Endodermal cell (in vitro differentiated cells): Measurements from ENCODE around the gene RASAL3. TPM values are rescaled to one million over a fixed set of nuclear protein-coding genes. Genes with fewer than 3 reads are reported as not detected.

Source experiments
- DNase-seq: peaks from one replicate; pipeline ENCODE4 v3.0.0-alpha.2; 2017
- H3K27ac ChIP-seq: 2 replicates; pipeline ENCODE4 v1.5.1; 2013; ENCODE audit warnings: mild to moderate bottlenecking, low read depth, low read length, moderate library complexity
- H3K27me3 ChIP-seq: 2 replicates; pipeline ENCODE4 v1.6.1; 2013; ENCODE audit warnings: mild to moderate bottlenecking, low read length, moderate library complexity; ENCODE audit not compliant: insufficient read depth, control insufficient read depth, poor library complexity, severe bottlenecking
- H3K36me3 ChIP-seq: 2 replicates; pipeline ENCODE4 v1.7.0; 2013; ENCODE audit warnings: mild to moderate bottlenecking, low read length, moderate library complexity; ENCODE audit not compliant: control insufficient read depth, insufficient read depth
- H3K4me1 ChIP-seq: one replicate; pipeline ENCODE4 v1.7.0; 2013; ENCODE audit warnings: low read length; ENCODE audit not compliant: control insufficient read depth, insufficient read depth
- H3K4me3 ChIP-seq: 2 replicates; pipeline ENCODE4 v1.5.1; 2013; ENCODE audit warnings: mild to moderate bottlenecking, low read length, moderate library complexity
- H3K9ac ChIP-seq: 2 replicates; pipeline ENCODE4 v1.6.1; 2013; ENCODE audit warnings: mild to moderate bottlenecking, low read length, moderate library complexity; ENCODE audit not compliant: poor library complexity, severe bottlenecking; ENCODE audit errors: extremely low read depth
- H3K9me3 ChIP-seq: 2 replicates; pipeline ENCODE4 v1.6.1; 2013; ENCODE audit warnings: mild to moderate bottlenecking, low read length, moderate library complexity; ENCODE audit not compliant: control insufficient read depth
- H3K27ac Mint-ChIP-seq: 2 replicates; pipeline ENCODE4 v1.8.0; 2020; ENCODE audit warnings: mixed read lengths
- H3K27me3 Mint-ChIP-seq: 2 replicates; pipeline ENCODE4 v1.8.0; 2021; ENCODE audit warnings: mild to moderate bottlenecking, mixed read lengths; ENCODE audit not compliant: insufficient read depth
- H3K36me3 Mint-ChIP-seq: 2 replicates; pipeline ENCODE4 v1.8.0; 2020; ENCODE audit warnings: low read depth, mixed read lengths
- H3K4me1 Mint-ChIP-seq: 2 replicates; pipeline ENCODE4 v1.8.0; 2020; ENCODE audit warnings: mixed read lengths
- H3K4me3 Mint-ChIP-seq: 2 replicates; pipeline ENCODE4 v1.8.0; 2020; ENCODE audit warnings: mild to moderate bottlenecking, moderate library complexity, mixed read lengths
- H3K9me3 Mint-ChIP-seq: 2 replicates; pipeline ENCODE4 v1.8.0; 2020; ENCODE audit warnings: mild to moderate bottlenecking, mixed read lengths
- WGBS, 2 experiments: methylation state at CpG; one replicate each; pipeline versions ENCODE4 v1.1.5 to v1.1.7; 2013; ENCODE audit warnings: missing lambda C conversion rate in 2 of 2, mixed read lengths in 1 of 2; ENCODE audit not compliant: insufficient coverage in 1 of 2, insufficient read length in 1 of 2; 5-methylcytosine and 5-hydroxymethylcytosine counted together
- total RNA-seq, 2 donors: library from RNA; stranded (reverse); fragmentation: NEBNext Ultra II Directional in 1 of 2; extraction: Animal tissue kit (Norgen Biotek cat#: 25700) in 1 of 2; gene quantifications; 2 replicates in 1 of 2; 3 replicates in 1 of 2; pipeline ENCODE4 v1.2.1, GENCODE V29; 2021
- TF ChIP-seq, protein P1 (sequence below): fragments of 200-600 bp; sonication (generic); conservative IDR thresholded peaks from 2 replicates; pipeline ENCODE4 v1.5.0; 2021; ENCODE audit warnings: antibody characterized with exemption, mild to moderate bottlenecking

Gene RASAL3
- total RNA-seq, 2 donors from 2014 or later = not detected

GRCh38 chr19:15424121-15424520 lies 40.2 kb downstream of the RASAL3 start:
- Histone ChIP-seq H3K36me3 (peaks cover 37% of the 10 kb centered on the region), H3K27me3 (no peaks in the 10 kb centered on the region), H3K4me3 (no peak overlapping the region), H3K4me1 (no peaks in the 10 kb centered on the region), H3K9me3 (peaks cover 11% of the 10 kb centered on the region), H3K9ac (no peak overlapping the region), H3K27ac (no peak overlapping the region)
- H3K4me1 Mint-ChIP-seq = peaks cover 2% of the 10 kb centered on the region
- peaks cover 44% of the 10 kb centered on the region for H3K36me3 Mint-ChIP-seq
- TF ChIP-seq, protein P1, sequence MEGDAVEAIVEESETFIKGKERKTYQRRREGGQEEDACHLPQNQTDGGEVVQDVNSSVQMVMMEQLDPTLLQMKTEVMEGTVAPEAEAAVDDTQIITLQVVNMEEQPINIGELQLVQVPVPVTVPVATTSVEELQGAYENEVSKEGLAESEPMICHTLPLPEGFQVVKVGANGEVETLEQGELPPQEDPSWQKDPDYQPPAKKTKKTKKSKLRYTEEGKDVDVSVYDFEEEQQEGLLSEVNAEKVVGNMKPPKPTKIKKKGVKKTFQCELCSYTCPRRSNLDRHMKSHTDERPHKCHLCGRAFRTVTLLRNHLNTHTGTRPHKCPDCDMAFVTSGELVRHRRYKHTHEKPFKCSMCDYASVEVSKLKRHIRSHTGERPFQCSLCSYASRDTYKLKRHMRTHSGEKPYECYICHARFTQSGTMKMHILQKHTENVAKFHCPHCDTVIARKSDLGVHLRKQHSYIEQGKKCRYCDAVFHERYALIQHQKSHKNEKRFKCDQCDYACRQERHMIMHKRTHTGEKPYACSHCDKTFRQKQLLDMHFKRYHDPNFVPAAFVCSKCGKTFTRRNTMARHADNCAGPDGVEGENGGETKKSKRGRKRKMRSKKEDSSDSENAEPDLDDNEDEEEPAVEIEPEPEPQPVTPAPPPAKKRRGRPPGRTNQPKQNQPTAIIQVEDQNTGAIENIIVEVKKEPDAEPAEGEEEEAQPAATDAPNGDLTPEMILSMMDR = no peak
- WGBS, 2 experiments = 93 to 100% methylated on average over 4 to 13 of the region's 13 CpGs
- H3K27me3 Mint-ChIP-seq = no peaks in the 10 kb centered on the region
- no peak overlapping the region for H3K4me3 Mint-ChIP-seq
- DNase-seq = no peak
- H3K9me3 Mint-ChIP-seq = peaks cover 8% of the 10 kb centered on the region
- no peak overlapping the region for H3K27ac Mint-ChIP-seq

- Mint-ChIP-seq H3K4me1 (peaks cover 2% of the 10 kb centered on the region), H3K4me3 (no peak overlapping the region), H3K27me3 (no peaks in the 10 kb centered on the region), H3K27ac (no peak overlapping the region), H3K9me3 (peaks cover 8% of the 10 kb centered on the region), H3K36me3 (peaks cover 44% of the 10 kb centered on the region)
- no peak overlapping the region for H3K27ac ChIP-seq
- WGBS, 2 experiments = 96 to 100% methylated on average over 2 to 6 of the region's 6 CpGs
- no peak overlapping the region for H3K9ac ChIP-seq
- peaks cover 37% of the 10 kb centered on the region for H3K36me3 ChIP-seq
- no peaks in the 10 kb centered on the region for H3K27me3 ChIP-seq
- TF ChIP-seq, protein P1 = no peak
- H3K4me3 ChIP-seq = no peak overlapping the region
- DNase-seq = no peak
- no peaks in the 10 kb centered on the region for H3K4me1 ChIP-seq
- H3K9me3 ChIP-seq = peaks cover 11% of the 10 kb centered on the region
Measured at GRCh38 chr19:15423130-15423529, 41.2 kb downstream of the RASAL3 start.

DNA sequence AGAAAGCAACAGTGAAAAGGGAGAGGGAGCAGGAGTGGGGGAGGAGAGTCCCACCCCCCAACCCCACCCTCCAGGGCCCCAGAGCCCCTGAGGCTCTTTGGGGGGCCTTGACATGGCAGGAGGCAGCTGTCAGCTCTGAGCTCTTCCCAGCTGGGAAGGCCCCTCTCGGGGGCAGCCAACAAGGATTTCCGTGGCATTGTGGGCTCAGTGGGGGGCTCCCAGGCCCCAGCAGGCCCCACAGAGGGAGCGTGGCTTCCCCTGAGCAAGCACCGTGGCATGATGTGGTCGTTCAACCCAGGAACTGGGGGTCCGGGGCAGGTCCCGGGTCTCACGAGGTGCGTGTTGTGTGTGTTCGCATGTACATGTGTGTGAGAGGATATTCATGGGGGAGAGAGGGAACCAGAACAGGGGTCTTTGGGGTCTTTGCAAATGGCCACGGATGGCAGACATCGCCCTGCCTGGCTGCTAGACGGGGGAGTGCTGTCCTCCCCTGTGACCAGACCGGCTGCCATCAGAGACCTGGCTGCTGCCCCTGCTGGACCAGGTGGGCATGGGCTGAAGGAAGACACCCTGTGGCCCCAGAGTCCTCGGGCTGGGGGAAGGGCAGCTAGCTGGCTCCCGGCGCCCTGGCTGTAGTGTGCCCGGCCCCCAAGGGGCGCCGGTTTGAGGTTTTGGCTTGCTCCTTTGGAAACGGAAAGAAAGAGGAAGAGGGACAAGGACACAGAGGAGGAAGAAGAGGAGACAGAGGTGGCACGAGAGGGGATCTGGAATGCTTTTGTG lies 41.9 kb downstream of the RASAL3 start:
- Mint-ChIP-seq H3K9me3 (peaks cover 8% of the 10 kb centered on the region), H3K4me3 (no peak overlapping the region), H3K27me3 (no peaks in the 10 kb centered on the region), H3K36me3 (peaks cover 44% of the 10 kb centered on the region), H3K27ac (no peak overlapping the region), H3K4me1 (peaks cover 4% of the 10 kb centered on the region)
- Histone ChIP-seq H3K4me3 (no peak overlapping the region), H3K27me3 (no peaks in the 10 kb centered on the region), H3K4me1 (no peaks in the 10 kb centered on the region), H3K9ac (no peak overlapping the region), H3K27ac (no peak overlapping the region), H3K9me3 (peaks cover 11% of the 10 kb centered on the region), H3K36me3 (peaks cover 33% of the 10 kb centered on the region)
- WGBS, 2 experiments = 93 to 95% methylated on average over 14 to 22 of the region's 22 CpGs
- TF ChIP-seq, protein P1 = peak; percentile 31
- DNase-seq = no peak
